SK-N-MC (cell line): ENCODE results near the gene CRMP1.

ENCODE experiments used
- EZH2 ChIP-seq: fragments of 200-600 bp; sonication (generic); IDR thresholded peaks from one replicate; pipeline ENCODE4 v1.6.1; 2017; ENCODE audit warnings: antibody characterized with exemption
- POLR2AphosphoS5 ChIP-seq: IDR thresholded peaks from 2 replicates; pipeline ENCODE4 v1.6.1; 2012; ENCODE audit warnings: mild to moderate bottlenecking, low read depth, low read length, borderline replicate concordance

DNA sequence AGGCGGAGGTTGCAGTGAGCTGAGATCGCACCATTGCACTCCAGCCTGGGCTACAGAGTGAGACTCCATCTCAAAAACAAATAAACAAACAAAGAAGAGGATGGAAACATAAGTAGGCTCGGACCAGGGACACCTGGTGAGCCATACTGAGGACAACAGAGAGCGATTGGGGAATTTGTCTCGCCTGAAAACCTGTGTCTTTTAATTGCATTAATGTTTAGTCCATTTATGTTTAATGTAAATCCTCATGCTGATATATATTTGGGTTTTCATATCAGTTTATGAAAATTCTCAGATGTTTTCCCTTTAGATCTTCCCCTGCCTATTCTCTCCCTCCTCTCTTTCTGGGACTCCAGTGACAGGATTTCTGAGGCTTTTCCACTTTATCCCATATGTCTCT is 97.3 kb downstream of the CRMP1 start:
- no peak for TF ChIP-seq EZH2
- no peak for TF ChIP-seq POLR2AphosphoS5
